HL-60 (cell line): Measurements from ENCODE around the gene ATP1A1.

Experiments used
- DNase-seq, 2 experiments: peaks; one replicate each; pipeline ENCODE4 v3.0.0-alpha.2; 2010 to 2020; ENCODE audit warnings: low read depth in 1 of 2, low spot score in 1 of 2
- H3K27ac ChIP-seq: fragments of 250-450 bp; sonication (Bioruptor Pico); replicated peaks from 2 replicates; pipeline ENCODE4 v1.5.1; 2020; ENCODE audit warnings: mild to moderate bottlenecking, moderate library complexity
- H3K27me3 ChIP-seq: fragments of 250-450 bp; sonication (Bioruptor Pico); 2 replicates; pipeline ENCODE4 v1.5.1; 2021; ENCODE audit warnings: mild to moderate bottlenecking, moderate library complexity; ENCODE audit not compliant: insufficient read depth, poor library complexity, severe bottlenecking
- H3K4me3 ChIP-seq: replicated peaks from 2 replicates; pipeline ENCODE4 v1.5.1; 2011; ENCODE audit warnings: mild to moderate bottlenecking, control low read depth, low read length; ENCODE audit not compliant: insufficient read depth
- GABPA ChIP-seq: IDR thresholded peaks from 2 replicates; pipeline ENCODE4 v1.6.1; 2012; ENCODE audit warnings: low read depth
- POLR2AphosphoS5 ChIP-seq: IDR thresholded peaks from 2 replicates; pipeline ENCODE4 v1.6.1; 2012; ENCODE audit warnings: low read depth
- SPI1 ChIP-seq: IDR thresholded peaks from 2 replicates; pipeline ENCODE4 v1.6.1; 2012; ENCODE audit warnings: low read depth, mild to moderate bottlenecking, borderline replicate concordance
- TF ChIP-seq, protein P1 (sequence below): IDR thresholded peaks from 2 replicates; pipeline ENCODE4 v1.6.1; 2012; ENCODE audit warnings: low read depth; ENCODE audit not compliant: insufficient replicate concordance
- TF ChIP-seq, protein P2 (sequence below): IDR thresholded peaks from one replicate; pipeline ENCODE4 v1.5.1; 2011; ENCODE audit warnings: low read length, control low read depth, inconsistent platforms; ENCODE audit not compliant: insufficient read depth

Gene ATP1A1

GRCh38 chr1:116416854-116417513 is 43.9 kb downstream of the ATP1A1 start:
- no peak for DNase-seq
- Histone ChIP-seq H3K27me3 (no peaks in the 10 kb centered on the region), H3K4me3 (no peak overlapping the region), H3K27ac (no peak overlapping the region)
- TF ChIP-seq POLR2AphosphoS5 (no peak), SPI1 (no peak), GABPA (no peak)
- TF ChIP-seq, protein P1, sequence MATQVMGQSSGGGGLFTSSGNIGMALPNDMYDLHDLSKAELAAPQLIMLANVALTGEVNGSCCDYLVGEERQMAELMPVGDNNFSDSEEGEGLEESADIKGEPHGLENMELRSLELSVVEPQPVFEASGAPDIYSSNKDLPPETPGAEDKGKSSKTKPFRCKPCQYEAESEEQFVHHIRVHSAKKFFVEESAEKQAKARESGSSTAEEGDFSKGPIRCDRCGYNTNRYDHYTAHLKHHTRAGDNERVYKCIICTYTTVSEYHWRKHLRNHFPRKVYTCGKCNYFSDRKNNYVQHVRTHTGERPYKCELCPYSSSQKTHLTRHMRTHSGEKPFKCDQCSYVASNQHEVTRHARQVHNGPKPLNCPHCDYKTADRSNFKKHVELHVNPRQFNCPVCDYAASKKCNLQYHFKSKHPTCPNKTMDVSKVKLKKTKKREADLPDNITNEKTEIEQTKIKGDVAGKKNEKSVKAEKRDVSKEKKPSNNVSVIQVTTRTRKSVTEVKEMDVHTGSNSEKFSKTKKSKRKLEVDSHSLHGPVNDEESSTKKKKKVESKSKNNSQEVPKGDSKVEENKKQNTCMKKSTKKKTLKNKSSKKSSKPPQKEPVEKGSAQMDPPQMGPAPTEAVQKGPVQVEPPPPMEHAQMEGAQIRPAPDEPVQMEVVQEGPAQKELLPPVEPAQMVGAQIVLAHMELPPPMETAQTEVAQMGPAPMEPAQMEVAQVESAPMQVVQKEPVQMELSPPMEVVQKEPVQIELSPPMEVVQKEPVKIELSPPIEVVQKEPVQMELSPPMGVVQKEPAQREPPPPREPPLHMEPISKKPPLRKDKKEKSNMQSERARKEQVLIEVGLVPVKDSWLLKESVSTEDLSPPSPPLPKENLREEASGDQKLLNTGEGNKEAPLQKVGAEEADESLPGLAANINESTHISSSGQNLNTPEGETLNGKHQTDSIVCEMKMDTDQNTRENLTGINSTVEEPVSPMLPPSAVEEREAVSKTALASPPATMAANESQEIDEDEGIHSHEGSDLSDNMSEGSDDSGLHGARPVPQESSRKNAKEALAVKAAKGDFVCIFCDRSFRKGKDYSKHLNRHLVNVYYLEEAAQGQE = no peak
- TF ChIP-seq, protein P2, sequence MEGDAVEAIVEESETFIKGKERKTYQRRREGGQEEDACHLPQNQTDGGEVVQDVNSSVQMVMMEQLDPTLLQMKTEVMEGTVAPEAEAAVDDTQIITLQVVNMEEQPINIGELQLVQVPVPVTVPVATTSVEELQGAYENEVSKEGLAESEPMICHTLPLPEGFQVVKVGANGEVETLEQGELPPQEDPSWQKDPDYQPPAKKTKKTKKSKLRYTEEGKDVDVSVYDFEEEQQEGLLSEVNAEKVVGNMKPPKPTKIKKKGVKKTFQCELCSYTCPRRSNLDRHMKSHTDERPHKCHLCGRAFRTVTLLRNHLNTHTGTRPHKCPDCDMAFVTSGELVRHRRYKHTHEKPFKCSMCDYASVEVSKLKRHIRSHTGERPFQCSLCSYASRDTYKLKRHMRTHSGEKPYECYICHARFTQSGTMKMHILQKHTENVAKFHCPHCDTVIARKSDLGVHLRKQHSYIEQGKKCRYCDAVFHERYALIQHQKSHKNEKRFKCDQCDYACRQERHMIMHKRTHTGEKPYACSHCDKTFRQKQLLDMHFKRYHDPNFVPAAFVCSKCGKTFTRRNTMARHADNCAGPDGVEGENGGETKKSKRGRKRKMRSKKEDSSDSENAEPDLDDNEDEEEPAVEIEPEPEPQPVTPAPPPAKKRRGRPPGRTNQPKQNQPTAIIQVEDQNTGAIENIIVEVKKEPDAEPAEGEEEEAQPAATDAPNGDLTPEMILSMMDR = no peak

GRCh38 chr1:116417678-116418077 is 44.6 kb downstream of the ATP1A1 start:
- DNase-seq = no peak
- peak overlapping the region; percentile 63 for H3K27ac ChIP-seq
- H3K27me3 ChIP-seq = no peaks in the 10 kb centered on the region
- H3K4me3 ChIP-seq = peak overlapping the region; percentile 64
- TF ChIP-seq, protein P2 = no peak
- TF ChIP-seq, protein P1 = no peak
- TF ChIP-seq SPI1 (no peak), POLR2AphosphoS5 (no peak), GABPA (no peak)

DNA sequence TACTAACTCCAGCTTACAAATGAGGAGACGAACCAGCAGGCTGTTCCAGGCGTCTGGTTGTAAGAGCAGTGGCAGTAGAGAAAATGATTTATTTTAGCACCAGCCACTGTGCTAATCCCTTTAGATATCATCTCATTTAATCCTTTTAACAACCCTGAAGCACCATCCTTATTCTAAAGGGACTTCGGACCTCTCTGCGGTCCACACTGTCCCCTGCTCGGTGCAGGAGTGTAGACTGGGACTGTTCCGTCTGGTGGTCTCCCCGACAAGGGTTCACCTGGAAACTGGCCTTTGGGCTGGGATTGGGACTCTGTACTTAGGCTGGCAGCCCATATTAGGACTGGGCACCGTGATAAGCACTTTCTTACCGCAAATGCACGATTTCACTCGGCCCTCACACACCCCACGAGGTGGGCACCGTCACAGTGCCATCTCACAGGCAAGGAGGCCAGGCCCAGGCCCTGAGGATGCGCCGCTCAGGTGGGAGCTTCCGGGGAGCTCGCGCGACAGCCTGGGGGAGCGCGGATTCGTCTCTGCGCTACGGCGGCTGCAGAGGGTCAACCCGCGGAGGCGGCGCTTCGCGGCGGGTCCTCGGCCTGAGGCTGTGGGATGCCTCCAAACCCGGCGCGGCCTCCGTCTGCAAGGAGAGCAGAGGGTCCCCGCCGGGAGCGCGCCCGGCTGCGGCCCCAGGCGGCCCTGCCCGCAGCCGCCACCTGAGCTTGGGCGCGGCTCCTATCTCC is 45.2 kb downstream of the ATP1A1 start:
- DNase-seq = peak; percentile 78 to 79
- peak overlapping the region; percentile 63 for H3K27ac ChIP-seq
- TF ChIP-seq, protein P1 = peak; percentile 44
- TF ChIP-seq POLR2AphosphoS5 = peak; percentile 91
- TF ChIP-seq, protein P2 = no peak
- no peaks in the 10 kb centered on the region for H3K27me3 ChIP-seq
- H3K4me3 ChIP-seq = peak overlapping the region; percentile 64
